IMR-90 (cell line): ENCODE measurements around the gene PIP5K1C. TPM values are rescaled to one million over a fixed set of nuclear protein-coding genes. Genes with fewer than 3 reads are reported as not detected.

ENCODE experiments used
- ATAC-seq: fragments of 200-7000 bp; cut with Tn5 transposase; 2 replicates; pipeline ENCODE4 v1.9.1; 2020; ENCODE audit warnings: low read depth, mild to moderate bottlenecking, moderate library complexity
- BruUV-seq: library from RNA; stranded (reverse); fragments of 400-500 nt; replicated peaks from 2 replicates; lab custom pipeline; 2021; lab: Mats Ljungman, UMichigan
- CTCF ChIA-PET: fragments of 300-600 bp; formaldehyde crosslinking; extraction: SDS; loops from one replicate; lab custom pipeline; 2021; ENCODE audit warnings: antibody characterized with exemption; lab: Yijun Ruan, JAX
- POLR2A ChIA-PET: fragments of 300-600 bp; sonication (Branson Sonifier 250); formaldehyde crosslinking; loops from one replicate; lab custom pipeline; 2022; ENCODE audit warnings: antibody characterized with exemption; ENCODE audit not compliant: unreplicated experiment; lab: Charles Lee
- DNase-seq: peaks from one replicate; pipeline ENCODE4 v3.0.0; 2013
- H2AFZ ChIP-seq: replicated peaks from 2 replicates; pipeline ENCODE3; 2013; ENCODE audit warnings: low read length, mild to moderate bottlenecking; ENCODE audit not compliant: poor library complexity
- H2AK5ac ChIP-seq: 2 replicates; pipeline ENCODE4 v1.6.1; 2013; ENCODE audit warnings: low read depth, low read length, inconsistent platforms
- H2AK9ac ChIP-seq: replicated peaks from 2 replicates; pipeline ENCODE3; 2013; ENCODE audit warnings: mild to moderate bottlenecking, low read depth, low read length, moderate library complexity; ENCODE audit not compliant: poor library complexity
- H2BK120ac ChIP-seq: 2 replicates; pipeline ENCODE4 v1.6.1; 2013; ENCODE audit warnings: low read depth, low read length, inconsistent platforms
- H2BK15ac ChIP-seq: 3 replicates; pipeline ENCODE4 v1.6.1; 2013; ENCODE audit warnings: low read depth, low read length, inconsistent platforms
- H2BK20ac ChIP-seq: 2 replicates; pipeline ENCODE4 v1.6.1; 2013; ENCODE audit warnings: low read depth, mild to moderate bottlenecking, inconsistent platforms, low read length, moderate library complexity
- H2BK5ac ChIP-seq: 2 replicates; pipeline ENCODE4 v1.6.1; 2013; ENCODE audit warnings: mild to moderate bottlenecking, low read depth, low read length, inconsistent platforms; ENCODE audit not compliant: poor library complexity, severe bottlenecking
- H3K14ac ChIP-seq: replicated peaks from 2 replicates; pipeline ENCODE4 v1.6.1; 2013; ENCODE audit warnings: low read depth, low read length, inconsistent platforms
- H3K18ac ChIP-seq: 2 replicates; pipeline ENCODE4 v1.6.1; 2013; ENCODE audit warnings: low read depth, low read length, control low read depth
- H3K23ac ChIP-seq: 2 replicates; pipeline ENCODE4 v1.6.1; 2013; ENCODE audit warnings: low read depth, low read length, inconsistent platforms
- H3K27ac ChIP-seq: 2 replicates; pipeline ENCODE4 v1.5.1; 2013; ENCODE audit warnings: mild to moderate bottlenecking, control low read depth, low read length; ENCODE audit not compliant: insufficient read depth
- H3K27me3 ChIP-seq: 2 replicates; pipeline ENCODE4 v1.6.1; 2013; ENCODE audit warnings: low read length; ENCODE audit not compliant: control insufficient read depth, insufficient read depth
- H3K36me3 ChIP-seq: 2 replicates; pipeline ENCODE4 v1.6.1; 2013; ENCODE audit warnings: low read length, mixed read lengths; ENCODE audit not compliant: control insufficient read depth, insufficient read depth
- H3K4ac ChIP-seq: 2 replicates; pipeline ENCODE4 v1.6.1; 2013; ENCODE audit warnings: low read depth, low read length, inconsistent platforms
- H3K4me1 ChIP-seq: 2 replicates; pipeline ENCODE4 v1.6.1; 2013; ENCODE audit warnings: low read length, mixed read lengths; ENCODE audit not compliant: control insufficient read depth, insufficient read depth
- H3K4me2 ChIP-seq: 2 replicates; pipeline ENCODE4 v1.6.1; 2013; ENCODE audit warnings: low read depth, mild to moderate bottlenecking, control low read depth, low read length, moderate library complexity
- H3K4me3 ChIP-seq: 2 replicates; pipeline ENCODE4 v1.5.1; 2013; ENCODE audit warnings: low read depth, mild to moderate bottlenecking, control low read depth, low read length, moderate library complexity; ENCODE audit not compliant: insufficient read depth
- H3K56ac ChIP-seq: 2 replicates; pipeline ENCODE4 v1.6.1; 2013; ENCODE audit warnings: low read length, inconsistent platforms; ENCODE audit not compliant: insufficient read depth; ENCODE audit errors: extremely low read depth
- H3K79me1 ChIP-seq, 2 experiments: 2 replicates each; pipeline ENCODE4 v1.6.1; 2013; ENCODE audit warnings: low read length in 2 of 2, inconsistent platforms in 1 of 2, low read depth in 1 of 2
- H3K9ac ChIP-seq: 2 replicates; pipeline ENCODE4 v1.6.1; 2013; ENCODE audit warnings: low read depth, low read length, control low read depth
- H3K9me1 ChIP-seq: 2 replicates; pipeline ENCODE4 v1.6.1; 2013; ENCODE audit warnings: low read length, inconsistent platforms; ENCODE audit not compliant: insufficient read depth
- H3K9me3 ChIP-seq: 2 replicates; pipeline ENCODE4 v1.6.1; 2013; ENCODE audit warnings: low read length; ENCODE audit not compliant: control insufficient read depth, insufficient read depth
- H4K20me1 ChIP-seq: 2 replicates; pipeline ENCODE4 v1.6.1; 2013; ENCODE audit warnings: low read length, inconsistent platforms; ENCODE audit not compliant: insufficient read depth
- H4K5ac ChIP-seq: 2 replicates; pipeline ENCODE4 v1.6.1; 2013; ENCODE audit warnings: mild to moderate bottlenecking, low read depth, low read length, control low read depth
- H4K8ac ChIP-seq, 2 experiments: 2 replicates each; pipeline ENCODE4 v1.6.1; 2013; ENCODE audit warnings: low read depth in 2 of 2, low read length in 2 of 2, control low read depth in 1 of 2, inconsistent platforms in 1 of 2
- H4K91ac ChIP-seq: 2 replicates; pipeline ENCODE4 v1.6.1; 2013; ENCODE audit warnings: low read depth, low read length, inconsistent platforms; ENCODE audit not compliant: insufficient read depth
- CEBPB ChIP-seq: IDR thresholded peaks from 2 replicates; pipeline ENCODE4 v1.6.1; 2012; ENCODE audit warnings: low read depth, low read length, improper control_type of control experiment
- CHD1 ChIP-seq: IDR thresholded peaks from 2 replicates; pipeline ENCODE4 v1.6.1; 2012; ENCODE audit warnings: low read depth, low read length, improper control_type of control experiment
- CTCF ChIP-seq: conservative IDR thresholded peaks from 2 replicates; pipeline ENCODE4 v1.5.1; 2012; ENCODE audit warnings: mild to moderate bottlenecking, low read depth, low read length, improper control_type of control experiment
- FOS ChIP-seq: fragments of 150-350 bp; IDR thresholded peaks from 2 replicates; pipeline ENCODE4 v1.6.1; 2016; ENCODE audit warnings: low read depth, low read length
- MAZ ChIP-seq: IDR thresholded peaks from 2 replicates; pipeline ENCODE4 v1.6.1; 2012; ENCODE audit warnings: low read depth, mild to moderate bottlenecking, low read length, improper control_type of control experiment, moderate library complexity, borderline replicate concordance
- MXI1 ChIP-seq: IDR thresholded peaks from 2 replicates; pipeline ENCODE4 v1.6.1; 2012; ENCODE audit warnings: low read depth, mild to moderate bottlenecking, low read length, moderate library complexity, borderline replicate concordance
- NFE2L2 ChIP-seq: fragments of 150-350 bp; IDR thresholded peaks from 2 replicates; pipeline ENCODE4 v1.6.1; 2016; ENCODE audit warnings: low read depth, mild to moderate bottlenecking, low read length
- RAD21 ChIP-seq: IDR thresholded peaks from 2 replicates; pipeline ENCODE4 v1.6.1; 2012; ENCODE audit warnings: low read length, improper control_type of control experiment
- RCOR1 ChIP-seq: IDR thresholded peaks from 2 replicates; pipeline ENCODE4 v1.6.1; 2012; ENCODE audit warnings: mild to moderate bottlenecking, low read length, improper control_type of control experiment; ENCODE audit not compliant: insufficient replicate concordance
- SMC3 ChIP-seq: fragments of 150-350 bp; IDR thresholded peaks from 2 replicates; pipeline ENCODE4 v1.6.1; 2016; ENCODE audit warnings: low read depth, mild to moderate bottlenecking, antibody characterized with exemption, low read length, moderate library complexity
- WGBS, 2 experiments: methylation state at CpG; one replicate each; pipeline versions ENCODE4 v1.1.5 to v1.1.7; 2013; ENCODE audit warnings: missing lambda C conversion rate in 2 of 2; ENCODE audit not compliant: insufficient read length in 1 of 2; ENCODE audit errors: extremely low coverage in 2 of 2; 5-methylcytosine and 5-hydroxymethylcytosine counted together
- dilution Hi-C: fragments of 300-500 bp; cut with HindIII; formaldehyde crosslinking; loops from one replicate; pipeline ENCODE4 v1.14.3; 2018; ENCODE audit warnings: low sequenced_read_pairs; ENCODE audit not compliant: unreplicated experiment
- in situ Hi-C: fragments of 300-500 bp; cut with MboI; formaldehyde crosslinking; loops from 3 replicates; pipeline ENCODE4 v1.14.3; 2019; ENCODE audit warnings: low sequenced_read_pairs, inconsistent platforms, mixed read lengths
- intact Hi-C: fragments of 100-400 bp; cut with micrococcal nuclease; formaldehyde crosslinking; loops from 2 replicates; pipeline ENCODE4 v1.10.0; 2022
- polyA plus RNA-seq, 3 experiments: library from polyadenylated mRNA; depleted of rRNA; stranded (reverse); fragments of >200 nt; gene quantifications; 2 replicates each; pipeline ENCODE4 v1.2.3, GENCODE V29; 2012; ENCODE audit warnings: low replicate concordance in 1 of 3
- total RNA-seq: library from RNA; depleted of rRNA; stranded (reverse); fragments of >200 nt; gene quantifications from 2 replicates; pipeline ENCODE4 v1.2.3, GENCODE V29; 2012

The PIP5K1C gene
- total and polyA plus RNA-seq, 2 of the 4 experiments (the other 2 are of a cell fraction): 13.6 to 23.3 TPM

GRCh38 chr19:3674784-3675543 lies 25.3 kb downstream of the PIP5K1C start:
- Histone ChIP-seq H2AK9ac (no peak overlapping the region), H3K4me3 (no peak overlapping the region), H3K9me3 (no peaks in the 10 kb centered on the region), H3K9ac (no peak overlapping the region), H4K20me1 (peaks cover 41% of the 10 kb centered on the region), H4K8ac (no peak overlapping the region), H2AK5ac (no peak overlapping the region), H3K4ac (no peak overlapping the region), H3K4me1 (peaks cover 27% of the 10 kb centered on the region), H4K91ac (no peak overlapping the region), H3K36me3 (peaks cover 11% of the 10 kb centered on the region; the same call in 1 of the 2 replicates), H3K79me1 (peaks cover 12 to 78% of the 10 kb centered on the region in 2 experiments), H3K23ac (no peak overlapping the region), H2BK15ac (no peak overlapping the region), H3K14ac (no peak overlapping the region), H3K27me3 (no peaks in the 10 kb centered on the region), H3K27ac (no peak overlapping the region), H2BK20ac (no peak overlapping the region), H2AFZ (no peak overlapping the region), H2BK120ac (no peak overlapping the region), H3K4me2 (no peak overlapping the region), H4K5ac (no peak overlapping the region), H3K56ac (no peak overlapping the region), H3K18ac (no peak overlapping the region), H3K9me1 (peaks cover 13% of the 10 kb centered on the region; the same call in 1 of the 2 replicates), H2BK5ac (no peak overlapping the region)
- BruUV-seq: no TSS peak
- POLR2A ChIA-PET: no interaction called here
- intact Hi-C loops: no loop called here
- WGBS, 2 experiments: 96% methylated on average over 8 of the region's 13 CpGs; no CpG with 5 or more reads in 1 of the 2 experiments
- in situ Hi-C loops: no loop called here
- ATAC-seq (no peak), DNase-seq (no peak)
- no peak for TF ChIP-seq RAD21
- no peak for TF ChIP-seq MAZ
- no peak for TF ChIP-seq CHD1
- TF ChIP-seq FOS: no peak
- TF ChIP-seq MXI1: no peak
- TF ChIP-seq CEBPB: no peak
- no peak for TF ChIP-seq CTCF
- no peak for TF ChIP-seq RCOR1
- TF ChIP-seq SMC3: no peak
- no peak for TF ChIP-seq NFE2L2
- CTCF ChIA-PET: no interaction called here
- dilution Hi-C loops: no loop called here
